Activated CD4-positive, alpha-beta T cell treated with anti-CD3 and anti-CD28 coated beads for 36 hours (primary cell): Measurements from ENCODE around the gene DNPEP. TPM values are rescaled to one million over a fixed set of nuclear protein-coding genes. Genes with fewer than 3 reads are reported as not detected.

Experiments used
- ATAC-seq: fragments of 200-7000 bp; cut with Tn5 transposase; one replicate; pipeline ENCODE4 v1.10.0; 2021; ENCODE audit warnings: mild to moderate bottlenecking, moderate library complexity
- CTCF ChIA-PET: fragments of 350-600 bp; sonication (Branson Sonifier 250); formaldehyde crosslinking; loops from one replicate; lab custom pipeline; 2021; ENCODE audit warnings: antibody characterized with exemption; lab: Charles Lee
- POLR2A ChIA-PET: fragments of 350-600 bp; sonication (Branson Sonifier 250); formaldehyde crosslinking; loops from one replicate; lab custom pipeline; 2021; ENCODE audit warnings: antibody characterized with exemption, inconsistent platforms; lab: Charles Lee
- DNase-seq: peaks from one replicate; pipeline ENCODE4 v3.0.0-alpha.2; 2020
- H3K27ac Mint-ChIP-seq: one replicate; pipeline ENCODE4 v1.8.0; 2021; ENCODE audit warnings: mixed read lengths
- H3K27me3 Mint-ChIP-seq: one replicate; pipeline ENCODE4 v1.8.0; 2021; ENCODE audit warnings: mixed read lengths
- H3K36me3 Mint-ChIP-seq: one replicate; pipeline ENCODE4 v1.8.0; 2021; ENCODE audit warnings: low read depth, mixed read lengths
- H3K4me1 Mint-ChIP-seq: one replicate; pipeline ENCODE4 v1.8.0; 2021; ENCODE audit warnings: mixed read lengths
- H3K4me3 Mint-ChIP-seq: one replicate; pipeline ENCODE4 v1.8.0; 2021; ENCODE audit warnings: mild to moderate bottlenecking, moderate library complexity, mixed read lengths
- H3K9me3 Mint-ChIP-seq: one replicate; pipeline ENCODE4 v1.8.0; 2021; ENCODE audit warnings: low read depth, mixed read lengths
- intact Hi-C, 2 experiments: fragments of 100-400 bp; cut with DNase I in 1 of 2; cut with micrococcal nuclease in 1 of 2; formaldehyde crosslinking; loops; one replicate each; pipeline versions ENCODE4 v1.14.2 to v1.15.1; 2022 to 2024; cut with DNase I, micrococcal nuclease
- total RNA-seq, 2 experiments: library from RNA; stranded (reverse); gene quantifications; one replicate each; pipeline ENCODE4 v1.2.3, GENCODE V29; 2021

The DNPEP gene
- total RNA-seq: 10 to 100 TPM; 81.0 to 93.1 TPM

DNA sequence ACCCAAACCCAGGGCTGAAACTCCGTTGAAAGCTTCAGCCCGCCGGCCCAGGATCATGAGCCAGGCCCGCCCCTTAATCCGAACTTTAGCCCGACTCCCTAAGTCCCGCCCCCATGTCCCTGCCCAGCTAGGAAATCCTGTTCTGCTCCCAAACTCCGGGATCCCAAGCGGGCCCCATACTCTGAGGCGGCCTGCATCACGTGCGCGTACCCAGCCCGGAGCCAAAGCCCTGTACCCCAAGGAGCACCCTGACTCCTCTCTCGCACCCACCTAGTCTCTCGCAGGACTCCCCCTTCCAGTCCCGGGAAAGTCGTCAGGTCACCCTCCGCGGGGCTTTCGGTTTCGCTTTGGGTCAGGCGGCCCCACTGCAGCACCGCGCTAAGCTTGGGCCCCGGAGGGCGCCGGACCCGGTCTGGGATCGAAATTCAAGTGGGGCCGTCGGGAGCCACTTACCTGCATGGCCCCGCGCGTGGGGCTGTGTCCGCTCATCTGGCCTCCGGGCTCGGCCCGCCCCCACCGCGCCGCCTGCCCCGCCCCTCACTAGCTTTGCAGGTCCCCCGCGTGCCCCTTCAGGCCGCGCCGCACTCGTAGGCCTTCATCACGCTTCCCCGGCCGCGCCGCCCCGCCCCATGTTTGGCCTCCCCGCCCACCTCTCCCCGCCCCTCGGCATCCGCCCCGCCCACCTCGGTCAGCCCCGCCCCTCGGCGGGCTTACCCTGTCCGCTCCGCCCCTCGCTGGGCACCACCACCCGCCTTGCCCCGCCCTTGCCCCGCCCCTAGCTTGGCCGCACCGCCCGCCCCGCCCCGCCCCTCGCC, at the start of gene DNPEP:
Gene DNPEP, minus strand, starts transcription at position 607 of the 815 bp plus-strand sequence. Its CDS starts 118 bp downstream, at position 489.
- H3K4me1 Mint-ChIP-seq: peaks cover 9% of the 10 kb centered on the region
- no peaks in the 10 kb centered on the region for H3K9me3 Mint-ChIP-seq
- ATAC-seq: peak; percentile 53

DNA sequence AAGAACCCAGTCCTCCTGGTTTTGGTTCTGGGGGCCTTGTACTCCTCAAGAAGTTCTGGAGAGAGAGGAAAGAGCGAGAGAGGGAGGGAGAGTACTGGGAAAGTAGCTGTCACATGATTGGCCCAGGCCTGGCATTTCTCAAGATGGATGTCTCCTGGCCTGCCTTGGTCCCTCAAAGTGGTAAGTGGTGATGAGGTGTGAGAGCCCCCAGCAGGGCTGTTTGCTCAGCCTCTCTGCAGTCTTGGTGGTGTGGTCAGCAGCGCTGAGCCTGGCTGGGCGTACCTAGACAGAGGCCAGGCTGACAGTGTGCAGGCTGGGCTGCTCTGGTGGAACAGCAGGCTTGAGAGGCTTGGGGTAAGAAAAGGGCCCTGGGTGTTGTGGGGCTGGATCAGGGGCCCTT, 49.4 kb upstream of the DNPEP start:
- Mint-ChIP-seq H3K4me1 (peaks cover 8% of the 10 kb centered on the region), H3K27ac (no peak overlapping the region), H3K9me3 (no peaks in the 10 kb centered on the region), H3K36me3 (no peaks in the 10 kb centered on the region), H3K27me3 (peaks cover 23% of the 10 kb centered on the region), H3K4me3 (no peak overlapping the region)
- intact Hi-C loops: no loop called here
- ATAC-seq: no peak
- DNase-seq: no peak
- POLR2A ChIA-PET: no interaction called here
- CTCF ChIA-PET: interaction anchor here (0.7 to 1.4 kb wide), 5 partner anchors 9 to 93 kb away, joined by 3 to 5 read pairs (median 4); no protein-coding TSS in a partner anchor

More for the DNA sequence above, at the start of gene DNPEP:
- Mint-ChIP-seq H3K27ac (peak within 1 kb of the TSS; percentile 95), H3K27me3 (no peaks in the 10 kb centered on the region), H3K4me3 (peak within 1 kb of the TSS; percentile 97), H3K36me3 (peaks cover 29% of the 10 kb centered on the region)
- ChIA-PET CTCF (interaction anchor here (0.9 to 6.1 kb wide), 6 partner anchors 9 to 141 kb away, joined by 3 to 61 read pairs (median 8); no protein-coding TSS in a partner anchor), POLR2A (interaction anchor here (0.6 to 1.0 kb wide), 3 partner anchors 110 to 158 kb away, joined by 3 read pairs; partner anchors contain the start of genes ANKZF1, ATG9A and TUBA4A)
- intact Hi-C loops: loop anchor here (1.0 to 5.0 kb wide), 23 partner anchors 93 to 1171 kb away; partner anchors contain the start of genes AAMP (in 2 of the 2), CHPF (in 2 of the 2), CNOT9 (in 2 of the 2) and DNAJB2 (in 2 of the 2)
- DNase-seq: peak; percentile 98

DNA sequence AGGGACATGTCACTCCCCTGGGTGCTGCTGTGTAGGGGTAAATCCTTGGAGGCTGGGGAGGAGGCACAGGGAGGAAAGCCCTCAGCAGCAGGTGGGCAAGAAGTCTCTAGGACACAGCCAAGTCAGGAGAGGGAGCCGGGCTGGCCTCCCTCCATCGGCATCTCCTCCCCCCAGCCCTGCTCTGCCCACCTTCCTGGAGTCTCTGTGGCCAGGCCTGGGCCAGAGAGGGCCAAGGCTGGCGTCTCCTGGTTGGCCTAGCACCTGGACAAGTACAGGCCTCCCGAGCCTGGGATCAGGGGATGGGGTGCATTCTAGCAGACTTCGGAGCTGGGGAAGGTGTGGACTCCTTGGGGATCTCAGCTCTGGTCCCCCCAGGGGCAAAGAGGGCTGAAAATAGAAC, 48.8 kb upstream of the DNPEP start:
- CTCF ChIA-PET: interaction anchor here (0.6 to 1.4 kb wide), 7 partner anchors 9 to 104 kb away, joined by 3 to 5 read pairs (median 3); no protein-coding TSS in a partner anchor

DNA sequence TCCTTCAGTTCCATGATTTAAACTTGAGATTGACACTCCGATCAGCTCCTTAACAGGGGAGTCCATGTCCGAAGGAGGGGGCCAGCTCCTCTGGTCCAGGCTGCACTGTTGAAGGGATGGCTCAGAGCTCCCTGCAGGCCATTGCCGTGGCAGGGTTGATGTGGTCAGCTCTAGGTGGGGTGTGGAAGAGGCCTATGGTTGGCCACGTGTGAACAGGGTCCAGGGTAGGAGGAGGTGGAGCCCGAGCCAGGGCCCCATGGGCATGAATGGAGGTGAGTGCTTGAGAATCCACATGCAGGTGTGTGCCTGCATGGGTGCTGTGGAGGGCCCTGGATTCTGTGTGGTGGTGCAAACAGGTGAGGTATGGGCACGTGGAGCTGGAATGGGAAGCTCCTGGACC, 48.0 kb upstream of the DNPEP start:
- H3K4me3 Mint-ChIP-seq: no peak overlapping the region
- H3K36me3 Mint-ChIP-seq: no peaks in the 10 kb centered on the region
- POLR2A ChIA-PET: no interaction called here
- no peak for DNase-seq
- H3K27me3 Mint-ChIP-seq: peaks cover 20% of the 10 kb centered on the region
- intact Hi-C loops: no loop called here
- CTCF ChIA-PET: interaction anchor here (0.9 to 2.8 kb wide), 3 partner anchors 33 to 105 kb away, joined by 3 to 12 read pairs (median 4); no protein-coding TSS in a partner anchor
- no peaks in the 10 kb centered on the region for H3K4me1 Mint-ChIP-seq
- H3K27ac Mint-ChIP-seq: no peak overlapping the region
- no peak for ATAC-seq
- no peaks in the 10 kb centered on the region for H3K9me3 Mint-ChIP-seq

More for the DNA sequence above, 48.8 kb upstream of the DNPEP start:
- H3K4me3 Mint-ChIP-seq: no peak overlapping the region
- H3K4me1 Mint-ChIP-seq: peaks cover 7% of the 10 kb centered on the region
- DNase-seq (no peak), ATAC-seq (no peak)
- intact Hi-C loops: no loop called here
- H3K27ac Mint-ChIP-seq: no peak overlapping the region
- no peaks in the 10 kb centered on the region for H3K36me3 Mint-ChIP-seq
- POLR2A ChIA-PET: no interaction called here
- H3K9me3 Mint-ChIP-seq: no peaks in the 10 kb centered on the region
- H3K27me3 Mint-ChIP-seq: peaks cover 24% of the 10 kb centered on the region

DNA sequence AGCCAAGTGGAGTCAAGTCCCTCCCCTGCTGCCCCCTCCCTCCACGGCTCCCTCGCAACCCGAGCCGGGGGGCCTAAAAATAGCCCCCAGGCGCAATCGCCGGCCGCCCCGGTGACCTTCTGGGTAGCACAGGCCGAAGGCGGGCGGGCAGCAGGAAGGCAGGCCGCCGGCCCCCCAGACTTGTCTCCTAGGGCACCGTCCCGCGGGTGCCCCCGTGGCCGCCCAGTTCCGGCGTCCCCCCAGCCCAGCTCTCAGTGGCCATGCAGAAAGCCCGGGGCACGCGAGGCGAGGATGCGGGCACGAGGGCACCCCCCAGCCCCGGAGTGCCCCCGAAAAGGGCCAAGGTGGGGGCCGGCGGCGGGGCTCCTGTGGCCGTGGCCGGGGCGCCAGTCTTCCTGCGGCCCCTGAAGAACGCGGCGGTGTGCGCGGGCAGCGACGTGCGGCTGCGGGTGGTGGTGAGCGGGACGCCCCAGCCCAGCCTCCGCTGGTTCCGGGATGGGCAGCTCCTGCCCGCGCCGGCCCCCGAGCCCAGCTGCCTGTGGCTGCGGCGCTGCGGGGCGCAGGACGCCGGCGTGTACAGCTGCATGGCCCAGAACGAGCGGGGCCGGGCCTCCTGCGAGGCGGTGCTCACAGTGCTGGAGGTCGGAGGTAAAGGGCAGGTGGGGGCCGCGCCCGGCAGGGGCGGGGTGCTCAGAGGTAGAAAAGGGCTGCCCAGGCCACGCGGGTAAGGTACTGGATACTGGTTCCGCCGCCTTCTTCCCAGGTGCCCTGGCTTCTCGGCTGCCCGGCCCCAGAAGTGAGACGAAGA, 47.2 kb upstream of the DNPEP start, which contains the start of gene SPEG:
Gene SPEG, plus strand, starts transcription at position 126 of the 808 bp plus-strand sequence. Its CDS starts 135 bp downstream, at position 261.
- no peaks in the 10 kb centered on the region for H3K4me1 Mint-ChIP-seq
- H3K9me3 Mint-ChIP-seq: no peaks in the 10 kb centered on the region
- intact Hi-C loops: loop anchor here in 1 of 2 experiments (1.0 kb wide), 1 partner anchor 32 kb away; no protein-coding TSS in a partner anchor
- H3K4me3 Mint-ChIP-seq: no peak within 1 kb of the TSS
- H3K36me3 Mint-ChIP-seq: no peaks in the 10 kb centered on the region
- DNase-seq (no peak), ATAC-seq (no peak)
- peaks cover 19% of the 10 kb centered on the region for H3K27me3 Mint-ChIP-seq
- CTCF ChIA-PET: interaction anchor here (0.6 to 2.8 kb wide), 4 partner anchors 11 to 123 kb away, joined by 4 to 12 read pairs (median 4); no protein-coding TSS in a partner anchor
- no peak within 1 kb of the TSS for H3K27ac Mint-ChIP-seq
- POLR2A ChIA-PET: no interaction called here

DNA sequence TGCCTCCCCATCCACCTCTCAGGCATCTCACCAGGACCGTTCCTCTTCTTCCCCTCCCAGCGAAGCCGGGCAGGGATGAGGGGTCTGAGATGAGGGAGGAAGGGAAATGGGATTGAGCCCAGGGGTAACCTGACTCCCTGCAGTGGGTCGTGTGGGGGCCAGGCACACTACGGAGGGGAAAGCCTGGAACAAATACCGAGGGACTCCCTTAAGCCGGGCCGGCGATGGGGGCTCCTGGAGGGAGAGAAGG, 46.7 kb upstream of the DNPEP start:
- ATAC-seq (no peak), DNase-seq (no peak)
- Mint-ChIP-seq H3K4me3 (no peak overlapping the region), H3K9me3 (no peaks in the 10 kb centered on the region), H3K27me3 (peaks cover 19% of the 10 kb centered on the region), H3K4me1 (no peaks in the 10 kb centered on the region), H3K27ac (no peak overlapping the region), H3K36me3 (no peaks in the 10 kb centered on the region)
- CTCF ChIA-PET: interaction anchor here (0.6 to 2.8 kb wide), 6 partner anchors 11 to 124 kb away, joined by 3 to 12 read pairs (median 4); no protein-coding TSS in a partner anchor
- intact Hi-C loops: loop anchor here in 1 of 2 experiments (1.0 kb wide), 1 partner anchor 31 kb away; no protein-coding TSS in a partner anchor
- POLR2A ChIA-PET: no interaction called here

DNA sequence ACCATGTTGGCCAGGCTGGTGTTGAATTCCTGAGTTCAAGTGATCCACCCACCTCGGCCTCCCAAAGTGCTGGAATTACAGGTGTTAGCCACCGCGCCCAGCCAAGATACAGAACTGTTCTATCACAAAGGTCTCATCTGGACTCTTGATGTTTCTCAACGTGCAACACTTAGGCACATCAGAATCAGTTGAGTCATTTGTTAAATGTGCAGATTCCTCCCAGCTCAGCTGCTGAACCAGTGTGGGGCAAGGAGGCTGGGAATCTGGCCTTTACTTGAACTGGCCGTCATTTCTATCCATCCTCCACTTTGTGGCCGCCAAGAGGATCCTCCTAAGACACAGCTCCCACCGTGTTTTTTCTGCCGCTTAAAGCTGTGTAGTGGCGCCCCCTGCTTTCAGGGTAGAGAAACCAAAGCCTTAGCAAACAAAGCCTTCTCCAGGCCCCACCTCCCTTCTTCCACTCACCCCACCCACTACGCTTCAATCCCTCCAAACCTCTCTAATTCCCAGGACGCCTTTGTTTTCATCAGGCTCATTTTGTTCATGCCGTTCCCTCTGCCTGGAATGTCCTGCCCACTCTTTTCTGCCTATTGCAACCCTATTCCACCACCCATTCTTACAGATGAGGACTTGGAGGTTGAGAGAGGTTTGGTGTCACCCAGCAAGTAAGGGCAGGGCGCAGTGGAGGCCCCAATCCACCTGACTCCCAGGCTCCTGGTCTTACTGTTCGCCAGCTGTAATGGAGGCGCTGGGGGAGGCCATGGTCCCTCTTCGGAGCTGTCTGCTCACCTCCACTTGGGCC, 46.2 kb upstream of the DNPEP start:
- Mint-ChIP-seq H3K27me3 (peaks cover 19% of the 10 kb centered on the region), H3K27ac (no peak overlapping the region), H3K9me3 (no peaks in the 10 kb centered on the region), H3K36me3 (no peaks in the 10 kb centered on the region), H3K4me1 (no peaks in the 10 kb centered on the region), H3K4me3 (no peak overlapping the region)
- ATAC-seq (peak; percentile 67), DNase-seq (peak; percentile 71)
- ChIA-PET CTCF (interaction anchor here (0.6 to 2.8 kb wide), 7 partner anchors 10 to 275 kb away, joined by 3 to 12 read pairs (median 4); no protein-coding TSS in a partner anchor), POLR2A (no interaction called here)
- intact Hi-C loops: loop anchor here in 1 of 2 experiments (1.0 kb wide), 1 partner anchor 31 kb away; no protein-coding TSS in a partner anchor

- peaks cover 18% of the 10 kb centered on the region for H3K27me3 Mint-ChIP-seq
- no peak overlapping the region for H3K27ac Mint-ChIP-seq
- no peak for ATAC-seq
- intact Hi-C loops: no loop called here
- H3K36me3 Mint-ChIP-seq: no peaks in the 10 kb centered on the region
- ChIA-PET POLR2A (no interaction called here), CTCF (interaction anchor here (0.6 to 2.3 kb wide), 8 partner anchors 9 to 401 kb away, joined by 3 to 7 read pairs (median 3); no protein-coding TSS in a partner anchor)
- H3K4me1 Mint-ChIP-seq: no peaks in the 10 kb centered on the region
- no peak for DNase-seq
- H3K4me3 Mint-ChIP-seq: no peak overlapping the region
- no peaks in the 10 kb centered on the region for H3K9me3 Mint-ChIP-seq
Observed at GRCh38 chr2:219430633-219431615, 43.2 kb upstream of the DNPEP start.

GRCh38 chr2:219429958-219430606, 42.4 kb upstream of the DNPEP start:
- Mint-ChIP-seq H3K27ac (no peak overlapping the region), H3K36me3 (no peaks in the 10 kb centered on the region), H3K27me3 (peaks cover 12% of the 10 kb centered on the region), H3K4me1 (no peaks in the 10 kb centered on the region), H3K9me3 (no peaks in the 10 kb centered on the region), H3K4me3 (no peak overlapping the region)
- DNase-seq: no peak
- ChIA-PET CTCF (interaction anchor here (0.6 to 2.3 kb wide), 8 partner anchors 10 to 400 kb away, joined by 3 to 7 read pairs (median 3); no protein-coding TSS in a partner anchor), POLR2A (no interaction called here)
- ATAC-seq: no peak
- intact Hi-C loops: no loop called here
